HEK293 (cell line): ENCODE data around the gene RIPPLY2.

Experiments
- GLIS1 ChIP-seq: fragments of 450-650 bp; formaldehyde crosslinking; IDR thresholded peaks from 2 replicates; pipeline ENCODE4 v1.5.1; 2016; ENCODE audit warnings: missing biosample characterization, missing genetic modification characterization
- ZNF174 ChIP-seq: fragments of 450-650 bp; formaldehyde crosslinking; IDR thresholded peaks from 2 replicates; pipeline ENCODE4 v1.5.0; 2017; ENCODE audit warnings: missing biosample characterization, mild to moderate bottlenecking, missing genetic modification characterization
- ZNF274 ChIP-seq, 2 experiments: fragments of 200-500 bp in 1 of 2; fragments of 450-650 bp in 1 of 2; sonication (Bioruptor generic) in 1 of 2; formaldehyde crosslinking in 1 of 2; IDR thresholded peaks; 2 replicates each; pipeline versions ENCODE4 v1.5.1 to v1.6.1; 2014 to 2016; ENCODE audit warnings: borderline replicate concordance in 1 of 2, inconsistent platforms in 1 of 2, low read length in 1 of 2, missing biosample characterization in 1 of 2, missing genetic modification characterization in 1 of 2
- TF ChIP-seq, protein P1 (sequence below): fragments of 450-650 bp; formaldehyde crosslinking; IDR thresholded peaks from 2 replicates; pipeline ENCODE4 v1.5.1; 2016; ENCODE audit warnings: missing biosample characterization, missing genetic modification characterization

DNA sequence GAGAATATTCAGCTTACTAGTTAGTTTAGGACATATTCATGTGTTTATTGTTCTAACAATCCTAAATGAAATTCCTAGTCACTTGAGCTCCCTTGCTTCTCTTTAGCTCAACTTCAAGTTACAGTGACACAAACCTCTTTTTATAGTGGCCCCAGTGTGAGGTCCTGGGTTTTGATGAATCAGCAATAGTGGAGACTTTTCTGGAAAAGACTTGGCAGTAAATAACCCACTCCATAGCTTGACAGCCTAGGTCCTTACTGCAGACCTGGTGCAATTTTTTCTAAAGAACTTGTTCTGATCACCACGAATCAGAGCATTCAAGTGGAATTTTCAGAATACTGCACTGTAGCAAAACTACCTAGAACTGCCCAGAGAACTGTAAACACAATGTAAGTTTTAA, 6.9 kb upstream of the RIPPLY2 start:
- TF ChIP-seq, protein P1, sequence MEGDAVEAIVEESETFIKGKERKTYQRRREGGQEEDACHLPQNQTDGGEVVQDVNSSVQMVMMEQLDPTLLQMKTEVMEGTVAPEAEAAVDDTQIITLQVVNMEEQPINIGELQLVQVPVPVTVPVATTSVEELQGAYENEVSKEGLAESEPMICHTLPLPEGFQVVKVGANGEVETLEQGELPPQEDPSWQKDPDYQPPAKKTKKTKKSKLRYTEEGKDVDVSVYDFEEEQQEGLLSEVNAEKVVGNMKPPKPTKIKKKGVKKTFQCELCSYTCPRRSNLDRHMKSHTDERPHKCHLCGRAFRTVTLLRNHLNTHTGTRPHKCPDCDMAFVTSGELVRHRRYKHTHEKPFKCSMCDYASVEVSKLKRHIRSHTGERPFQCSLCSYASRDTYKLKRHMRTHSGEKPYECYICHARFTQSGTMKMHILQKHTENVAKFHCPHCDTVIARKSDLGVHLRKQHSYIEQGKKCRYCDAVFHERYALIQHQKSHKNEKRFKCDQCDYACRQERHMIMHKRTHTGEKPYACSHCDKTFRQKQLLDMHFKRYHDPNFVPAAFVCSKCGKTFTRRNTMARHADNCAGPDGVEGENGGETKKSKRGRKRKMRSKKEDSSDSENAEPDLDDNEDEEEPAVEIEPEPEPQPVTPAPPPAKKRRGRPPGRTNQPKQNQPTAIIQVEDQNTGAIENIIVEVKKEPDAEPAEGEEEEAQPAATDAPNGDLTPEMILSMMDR = no peak
- TF ChIP-seq ZNF274 (IDR thresholded peaks at IDR 0.05; ENCODE audit: low read length) (no peak), ZNF274 (tag by site-specific recombination; IDR thresholded peaks at IDR 0.05; ENCODE audit: borderline replicate concordance) (no peak), GLIS1 (tag by site-specific recombination) (no peak), ZNF174 (tag by site-specific recombination) (no peak)
